ENCODE measurements around the gene BTNL9.
A peak's percentile ranks its signal among the peaks of the same experiment; 100 is the strongest.
"Not testable (repeated sequence)": the region's sequence is repeated elsewhere in the genome, so short reads cannot be mapped to it uniquely, and the experiment has no call there.

The BTNL9 gene

GRCh38 chr5:181101030-181101641 is 61.1 kb downstream of the BTNL9 start:
- DNase-seq: not testable (repeated sequence)

- DNase-seq: not testable (repeated sequence)
Observed at GRCh38 chr5:181101930-181102674, 62.0 kb downstream of the BTNL9 start.

- DNase-seq: not testable (repeated sequence)
Observed at GRCh38 chr5:181104259-181104568, 64.1 kb downstream of the BTNL9 start.

- not testable (repeated sequence) for DNase-seq
Observed at GRCh38 chr5:181104606-181105390, 64.7 kb downstream of the BTNL9 start.

- DNase-seq: no peak
Observed at GRCh38 chr5:181105391-181106025, 65.4 kb downstream of the BTNL9 start.

- DNase-seq: no peak
Observed at GRCh38 chr5:181107699-181108098, 67.6 kb downstream of the BTNL9 start.

- DNase-seq: no peak
Observed at GRCh38 chr5:181108578-181109165, 68.6 kb downstream of the BTNL9 start.

GRCh38 chr5:181109489-181110013 is 69.5 kb downstream of the BTNL9 start:
- DNase-seq: no peak

GRCh38 chr5:181111010-181111409 is 70.9 kb downstream of the BTNL9 start:
- DNase-seq: peak; percentile 41

All from NCI-H1694 treated with DMSO at 0.1 percent for 48 hours (cell line).